ENCODE results near the gene SYNJ2.
A peak's percentile ranks its signal among the peaks of the same experiment; 100 is the strongest.

The SYNJ2 gene

GRCh38 chr6:158081657-158081935 lies 99.9 kb downstream of the SYNJ2 start:
- no peak for DNase-seq (ENCODE audit: low read depth)

- no peak for DNase-seq (ENCODE audit: low read depth)
These were observed 102.0 kb downstream of the SYNJ2 start for GRCh38 chr6:158083455-158084325.

GRCh38 chr6:158085261-158086053 lies 103.8 kb downstream of the SYNJ2 start:
- DNase-seq (ENCODE audit: low read depth), result no peak

- no peak for DNase-seq (ENCODE audit: low read depth)
These were observed 104.4 kb downstream of the SYNJ2 start for GRCh38 chr6:158086054-158086503.

- DNase-seq (ENCODE audit: low read depth), result no peak
These were observed 105.0 kb downstream of the SYNJ2 start for GRCh38 chr6:158086504-158087223.

GRCh38 chr6:158087224-158087867 lies 105.7 kb downstream of the SYNJ2 start:
- no peak for DNase-seq (ENCODE audit: low read depth)

GRCh38 chr6:158092806-158093205 lies 111.1 kb downstream of the SYNJ2 start:
- no peak for DNase-seq (ENCODE audit: low read depth)

- no peak for DNase-seq (ENCODE audit: low read depth)
These were observed 113.4 kb downstream of the SYNJ2 start for GRCh38 chr6:158095031-158095430.

GRCh38 chr6:158095671-158096070 lies 114.0 kb downstream of the SYNJ2 start:
- DNase-seq (ENCODE audit: low read depth), result no peak

- DNase-seq (ENCODE audit: low read depth), result no peak
These were observed 121.6 kb downstream of the SYNJ2 start for GRCh38 chr6:158103228-158103627.

GRCh38 chr6:158104696-158105095 lies 123.0 kb downstream of the SYNJ2 start:
- DNase-seq (ENCODE audit: low read depth), result no peak

- DNase-seq (ENCODE audit: low read depth), result no peak
These were observed 128.1 kb downstream of the SYNJ2 start for GRCh38 chr6:158109748-158110147.

- DNase-seq (ENCODE audit: low read depth), result no peak
These were observed 129.3 kb downstream of the SYNJ2 start for GRCh38 chr6:158110986-158111385.

GRCh38 chr6:158111987-158112386 lies 130.3 kb downstream of the SYNJ2 start:
- DNase-seq (ENCODE audit: low read depth), result no peak

GRCh38 chr6:158113802-158114201 lies 132.1 kb downstream of the SYNJ2 start:
- peak; percentile 11 for DNase-seq (ENCODE audit: low read depth)

GRCh38 chr6:158115102-158115501 lies 133.4 kb downstream of the SYNJ2 start:
- no peak for DNase-seq (ENCODE audit: low read depth)

GRCh38 chr6:158115508-158115907 lies 133.8 kb downstream of the SYNJ2 start:
- no peak for DNase-seq (ENCODE audit: low read depth)

GRCh38 chr6:158118886-158119285 lies 137.2 kb downstream of the SYNJ2 start:
- DNase-seq (ENCODE audit: low read depth), result no peak

- no peak for DNase-seq (ENCODE audit: low read depth)
These were observed 139.7 kb downstream of the SYNJ2 start for GRCh38 chr6:158121335-158121734.

GRCh38 chr6:158122048-158122447 lies 140.4 kb downstream of the SYNJ2 start:
- no peak for DNase-seq (ENCODE audit: low read depth)

- no peak for DNase-seq (ENCODE audit: low read depth)
These were observed 142.6 kb downstream of the SYNJ2 start for GRCh38 chr6:158124288-158124687.

GRCh38 chr6:158125271-158125670 lies 143.6 kb downstream of the SYNJ2 start:
- no peak for DNase-seq (ENCODE audit: low read depth)

Measured in CMK (cell line).